HL-60 (cell line): ENCODE measurements around the gene PPP1R7.

Experiments used
- DNase-seq, 2 experiments: peaks; one replicate each; pipeline ENCODE4 v3.0.0-alpha.2; 2010 to 2020; ENCODE audit warnings: low read depth in 1 of 2, low spot score in 1 of 2
- H3K27ac ChIP-seq: fragments of 250-450 bp; sonication (Bioruptor Pico); replicated peaks from 2 replicates; pipeline ENCODE4 v1.5.1; 2020; ENCODE audit warnings: mild to moderate bottlenecking, moderate library complexity
- H3K27me3 ChIP-seq: fragments of 250-450 bp; sonication (Bioruptor Pico); 2 replicates; pipeline ENCODE4 v1.5.1; 2021; ENCODE audit warnings: mild to moderate bottlenecking, moderate library complexity; ENCODE audit not compliant: insufficient read depth, poor library complexity, severe bottlenecking
- H3K4me3 ChIP-seq: replicated peaks from 2 replicates; pipeline ENCODE4 v1.5.1; 2011; ENCODE audit warnings: mild to moderate bottlenecking, control low read depth, low read length; ENCODE audit not compliant: insufficient read depth
- GABPA ChIP-seq: IDR thresholded peaks from 2 replicates; pipeline ENCODE4 v1.6.1; 2012; ENCODE audit warnings: low read depth
- POLR2AphosphoS5 ChIP-seq: IDR thresholded peaks from 2 replicates; pipeline ENCODE4 v1.6.1; 2012; ENCODE audit warnings: low read depth
- SPI1 ChIP-seq: IDR thresholded peaks from 2 replicates; pipeline ENCODE4 v1.6.1; 2012; ENCODE audit warnings: low read depth, mild to moderate bottlenecking, borderline replicate concordance
- TF ChIP-seq, protein P1 (sequence below): IDR thresholded peaks from one replicate; pipeline ENCODE4 v1.5.1; 2011; ENCODE audit warnings: low read length, control low read depth, inconsistent platforms; ENCODE audit not compliant: insufficient read depth
- TF ChIP-seq, protein P2 (sequence below): IDR thresholded peaks from 2 replicates; pipeline ENCODE4 v1.6.1; 2012; ENCODE audit warnings: low read depth; ENCODE audit not compliant: insufficient replicate concordance

Gene PPP1R7

DNA sequence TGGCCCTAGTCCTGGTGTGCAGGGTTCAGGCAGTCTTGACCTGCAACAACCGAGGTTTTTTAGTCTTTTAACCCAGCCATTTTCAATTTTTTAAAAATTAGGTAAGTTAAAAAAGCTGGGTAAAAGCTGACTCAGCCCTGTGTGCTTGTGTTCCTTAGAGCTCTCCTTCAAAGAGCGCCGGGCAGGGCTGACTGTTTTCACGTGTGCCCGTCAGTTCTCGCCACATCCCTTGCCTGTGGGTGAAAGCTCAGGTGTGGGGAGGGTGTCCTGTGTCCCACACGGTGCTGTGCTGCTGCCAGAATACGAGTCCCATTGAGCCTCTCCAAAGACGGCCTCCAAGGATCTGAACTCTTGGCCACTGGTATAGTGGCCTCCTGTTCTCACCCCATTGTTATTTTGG is 33.0 kb downstream of the PPP1R7 start:
- DNase-seq: no peak
- no peak overlapping the region for H3K4me3 ChIP-seq
- no peak for TF ChIP-seq SPI1
- TF ChIP-seq, protein P1, sequence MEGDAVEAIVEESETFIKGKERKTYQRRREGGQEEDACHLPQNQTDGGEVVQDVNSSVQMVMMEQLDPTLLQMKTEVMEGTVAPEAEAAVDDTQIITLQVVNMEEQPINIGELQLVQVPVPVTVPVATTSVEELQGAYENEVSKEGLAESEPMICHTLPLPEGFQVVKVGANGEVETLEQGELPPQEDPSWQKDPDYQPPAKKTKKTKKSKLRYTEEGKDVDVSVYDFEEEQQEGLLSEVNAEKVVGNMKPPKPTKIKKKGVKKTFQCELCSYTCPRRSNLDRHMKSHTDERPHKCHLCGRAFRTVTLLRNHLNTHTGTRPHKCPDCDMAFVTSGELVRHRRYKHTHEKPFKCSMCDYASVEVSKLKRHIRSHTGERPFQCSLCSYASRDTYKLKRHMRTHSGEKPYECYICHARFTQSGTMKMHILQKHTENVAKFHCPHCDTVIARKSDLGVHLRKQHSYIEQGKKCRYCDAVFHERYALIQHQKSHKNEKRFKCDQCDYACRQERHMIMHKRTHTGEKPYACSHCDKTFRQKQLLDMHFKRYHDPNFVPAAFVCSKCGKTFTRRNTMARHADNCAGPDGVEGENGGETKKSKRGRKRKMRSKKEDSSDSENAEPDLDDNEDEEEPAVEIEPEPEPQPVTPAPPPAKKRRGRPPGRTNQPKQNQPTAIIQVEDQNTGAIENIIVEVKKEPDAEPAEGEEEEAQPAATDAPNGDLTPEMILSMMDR: no peak
- TF ChIP-seq, protein P2, sequence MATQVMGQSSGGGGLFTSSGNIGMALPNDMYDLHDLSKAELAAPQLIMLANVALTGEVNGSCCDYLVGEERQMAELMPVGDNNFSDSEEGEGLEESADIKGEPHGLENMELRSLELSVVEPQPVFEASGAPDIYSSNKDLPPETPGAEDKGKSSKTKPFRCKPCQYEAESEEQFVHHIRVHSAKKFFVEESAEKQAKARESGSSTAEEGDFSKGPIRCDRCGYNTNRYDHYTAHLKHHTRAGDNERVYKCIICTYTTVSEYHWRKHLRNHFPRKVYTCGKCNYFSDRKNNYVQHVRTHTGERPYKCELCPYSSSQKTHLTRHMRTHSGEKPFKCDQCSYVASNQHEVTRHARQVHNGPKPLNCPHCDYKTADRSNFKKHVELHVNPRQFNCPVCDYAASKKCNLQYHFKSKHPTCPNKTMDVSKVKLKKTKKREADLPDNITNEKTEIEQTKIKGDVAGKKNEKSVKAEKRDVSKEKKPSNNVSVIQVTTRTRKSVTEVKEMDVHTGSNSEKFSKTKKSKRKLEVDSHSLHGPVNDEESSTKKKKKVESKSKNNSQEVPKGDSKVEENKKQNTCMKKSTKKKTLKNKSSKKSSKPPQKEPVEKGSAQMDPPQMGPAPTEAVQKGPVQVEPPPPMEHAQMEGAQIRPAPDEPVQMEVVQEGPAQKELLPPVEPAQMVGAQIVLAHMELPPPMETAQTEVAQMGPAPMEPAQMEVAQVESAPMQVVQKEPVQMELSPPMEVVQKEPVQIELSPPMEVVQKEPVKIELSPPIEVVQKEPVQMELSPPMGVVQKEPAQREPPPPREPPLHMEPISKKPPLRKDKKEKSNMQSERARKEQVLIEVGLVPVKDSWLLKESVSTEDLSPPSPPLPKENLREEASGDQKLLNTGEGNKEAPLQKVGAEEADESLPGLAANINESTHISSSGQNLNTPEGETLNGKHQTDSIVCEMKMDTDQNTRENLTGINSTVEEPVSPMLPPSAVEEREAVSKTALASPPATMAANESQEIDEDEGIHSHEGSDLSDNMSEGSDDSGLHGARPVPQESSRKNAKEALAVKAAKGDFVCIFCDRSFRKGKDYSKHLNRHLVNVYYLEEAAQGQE: no peak
- no peak for TF ChIP-seq POLR2AphosphoS5
- TF ChIP-seq GABPA: no peak
- no peaks in the 10 kb centered on the region for H3K27me3 ChIP-seq
- no peak overlapping the region for H3K27ac ChIP-seq

DNA sequence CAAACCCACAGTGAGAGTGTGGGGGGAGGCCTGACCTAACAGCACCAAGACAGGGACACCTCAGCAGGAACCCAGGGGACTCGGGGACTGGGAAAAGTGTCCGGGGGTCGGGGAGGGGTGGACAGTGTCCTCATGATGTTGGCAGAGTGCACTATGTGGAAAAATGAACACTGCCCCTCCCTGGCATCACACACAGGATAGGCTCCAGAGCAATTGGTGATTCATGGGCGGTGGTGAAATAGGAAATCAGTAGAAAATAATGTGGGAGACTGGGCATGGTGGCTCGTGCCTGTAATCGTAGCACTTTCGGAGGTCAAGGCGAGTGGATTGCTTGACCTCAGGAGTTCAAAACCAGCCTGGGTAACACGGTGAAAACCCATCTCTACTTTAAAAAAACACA is 34.6 kb downstream of the PPP1R7 start:
- TF ChIP-seq POLR2AphosphoS5: no peak
- no peak for TF ChIP-seq SPI1
- no peak for TF ChIP-seq GABPA
- TF ChIP-seq, protein P2: no peak
- TF ChIP-seq, protein P1: no peak
- DNase-seq: no peak
- no peak overlapping the region for H3K4me3 ChIP-seq

DNA sequence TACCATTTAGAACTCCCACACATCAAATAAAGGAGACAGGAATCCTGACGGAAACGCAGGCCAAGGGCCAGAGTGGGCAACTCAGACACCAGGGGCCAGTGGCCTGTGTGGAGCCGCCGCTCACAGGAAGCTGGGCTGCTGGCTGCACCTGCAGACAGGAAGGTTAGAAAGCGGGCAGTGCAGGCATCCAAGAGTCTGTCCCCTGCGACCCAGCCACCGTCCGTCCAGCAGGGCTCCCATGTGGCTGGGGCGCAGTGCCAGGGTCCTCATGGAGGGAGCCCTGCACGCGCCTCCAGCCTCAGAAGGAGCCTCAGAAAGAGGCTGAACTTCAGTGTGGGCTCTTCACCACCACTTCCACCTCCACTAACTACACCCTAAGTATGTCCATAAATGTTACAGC is 35.7 kb downstream of the PPP1R7 start:
- H3K27me3 ChIP-seq: no peaks in the 10 kb centered on the region
- H3K27ac ChIP-seq: no peak overlapping the region
- no peak for DNase-seq
- TF ChIP-seq, protein P1: no peak
- no peak for TF ChIP-seq GABPA
- TF ChIP-seq SPI1: no peak
- TF ChIP-seq POLR2AphosphoS5: no peak
- TF ChIP-seq, protein P2: no peak
- no peak overlapping the region for H3K4me3 ChIP-seq

More for the DNA sequence above, 34.6 kb downstream of the PPP1R7 start:
- H3K27ac ChIP-seq: no peak overlapping the region
- no peaks in the 10 kb centered on the region for H3K27me3 ChIP-seq
